Ovary (tissue), 3 donors: ENCODE results near the gene PPP6R3.

Source experiments
- CTCF ChIP-seq, 3 donors: fragments of 450-650 bp in 2 of 3; fragments of 200-600 bp in 1 of 3; IDR thresholded peaks; one replicate each; pipeline versions ENCODE4 v1.5.1 to v1.8.0; 2016 to 2022; ENCODE audit warnings: antibody characterized with exemption in 3 of 3, mild to moderate bottlenecking in 1 of 3
- EP300 ChIP-seq: sonication (generic); formaldehyde crosslinking; IDR thresholded peaks from one replicate; pipeline ENCODE4 v1.6.1; 2017; ENCODE audit warnings: antibody characterized with exemption
- donor health status: DM: no; HTN: no; CAD: no.

- TF ChIP-seq CTCF (IDR thresholded peaks at IDR 0.05) (no peak), EP300 (no peak)
These were observed 41.3 kb downstream of the PPP6R3 start for GRCh38 chr11:68501813-68502212.
